DOHH2 (cell line): ENCODE results near the gene CNTNAP5.

Experiments used
- H3F3A ChIP-seq: fragments of 200-600 bp; sonication (generic), shearing (Covaris generic); 2 replicates; pipeline ENCODE4 v1.6.0; 2016; ENCODE audit warnings: antibody characterized with exemption, mild to moderate bottlenecking; ENCODE audit not compliant: control insufficient read depth, insufficient read depth
- H3K27ac ChIP-seq: fragments of 200-600 bp; sonication (generic); 2 replicates; pipeline ENCODE4 v1.5.1; 2014; ENCODE audit warnings: low read depth, mild to moderate bottlenecking, low read length, moderate library complexity
- H3K27me3 ChIP-seq: fragments of 200-600 bp; sonication (generic); 2 replicates; pipeline ENCODE4 v1.6.1; 2014; ENCODE audit warnings: mild to moderate bottlenecking, low read length, mixed read lengths; ENCODE audit not compliant: control insufficient read depth
- H3K36me3 ChIP-seq: fragments of 200-600 bp; sonication (generic); 2 replicates; pipeline ENCODE4 v1.6.1; 2014; ENCODE audit warnings: mild to moderate bottlenecking, low read length, moderate library complexity, mixed read lengths; ENCODE audit not compliant: control insufficient read depth
- H3K4me1 ChIP-seq: fragments of 200-600 bp; sonication (generic); 2 replicates; pipeline ENCODE4 v1.6.1; 2014; ENCODE audit warnings: mild to moderate bottlenecking, low read length, mixed read lengths; ENCODE audit not compliant: control insufficient read depth
- H3K4me2 ChIP-seq: fragments of 200-600 bp; sonication (generic); 2 replicates; pipeline ENCODE4 v1.6.0; 2014; ENCODE audit warnings: mild to moderate bottlenecking, low read length, moderate library complexity
- H3K4me3 ChIP-seq: fragments of 200-600 bp; sonication (generic); 2 replicates; pipeline ENCODE4 v1.5.1; 2014; ENCODE audit warnings: mild to moderate bottlenecking, low read length, mixed read lengths
- H3K79me2 ChIP-seq: fragments of 200-600 bp; sonication (generic); 2 replicates; pipeline ENCODE4 v1.6.1; 2014; ENCODE audit warnings: mild to moderate bottlenecking, low read length, mixed read lengths; ENCODE audit not compliant: control insufficient read depth
- H3K9me2 ChIP-seq: fragments of 200-600 bp; sonication (generic); replicated peaks from 2 replicates; pipeline ENCODE4 v1.6.1; 2014; ENCODE audit warnings: mild to moderate bottlenecking, low read length, mixed read lengths; ENCODE audit not compliant: control insufficient read depth
- H3K9me3 ChIP-seq: fragments of 200-600 bp; sonication (generic); 2 replicates; pipeline ENCODE4 v1.6.1; 2014; ENCODE audit warnings: antibody characterized with exemption, low read length, mixed read lengths; ENCODE audit not compliant: control insufficient read depth, insufficient read depth
- H4K20me1 ChIP-seq: fragments of 200-600 bp; sonication (generic); 2 replicates; pipeline ENCODE4 v1.6.0; 2014; ENCODE audit warnings: low read depth, mild to moderate bottlenecking, antibody characterized with exemption, low read length, moderate library complexity; ENCODE audit not compliant: control insufficient read depth, insufficient read depth
- CTCF ChIP-seq: fragments of 200-600 bp; sonication (generic); IDR thresholded peaks from one replicate; pipeline ENCODE4 v1.5.1; 2014; ENCODE audit warnings: antibody characterized with exemption, mild to moderate bottlenecking, low read depth, low read length; ENCODE audit not compliant: poor library complexity, severe bottlenecking
- EZH2phosphoT487 ChIP-seq: fragments of 200-600 bp; sonication (generic); IDR thresholded peaks from 2 replicates; pipeline ENCODE4 v1.6.1; 2017; ENCODE audit warnings: borderline replicate concordance, mild to moderate bottlenecking, antibody characterized with exemption, low read length, moderate library complexity, mixed read lengths

Gene CNTNAP5

DNA sequence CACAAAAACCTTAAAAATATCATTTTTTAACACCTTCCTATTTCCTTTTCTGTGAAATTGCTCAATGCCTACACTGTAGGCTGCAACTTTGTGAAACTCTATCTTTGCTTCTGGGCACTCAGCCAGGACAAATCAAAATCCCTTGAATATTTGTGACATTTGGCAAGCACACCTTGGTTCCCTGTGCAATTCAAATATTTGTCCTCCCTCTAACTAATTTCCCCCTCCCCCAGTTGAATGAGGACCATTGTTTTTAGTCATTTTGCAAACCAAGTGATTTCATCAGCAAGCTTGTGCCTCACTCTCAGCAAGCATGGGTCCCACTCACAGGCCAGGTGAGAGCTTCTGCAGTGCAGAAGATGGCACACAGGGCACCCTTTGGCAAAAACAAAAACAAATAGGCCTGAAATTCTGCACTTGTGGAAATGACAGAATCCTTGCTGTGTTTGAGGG is 541.5 kb downstream of the CNTNAP5 start:
- Histone ChIP-seq H3K9me3 (no peaks in the 10 kb centered on the region; the same call in 1 of the 2 replicates), H3K9me2 (no peaks in the 10 kb centered on the region), H3K27ac (no peak overlapping the region), H3K79me2 (no peaks in the 10 kb centered on the region), H3K36me3 (no peaks in the 10 kb centered on the region), H4K20me1 (no peaks in the 10 kb centered on the region), H3K4me1 (no peaks in the 10 kb centered on the region), H3F3A (no peaks in the 10 kb centered on the region), H3K27me3 (no peaks in the 10 kb centered on the region), H3K4me3 (no peak overlapping the region), H3K4me2 (no peak overlapping the region)
- no peak for TF ChIP-seq CTCF
- TF ChIP-seq EZH2phosphoT487: no peak

- TF ChIP-seq EZH2phosphoT487 (no peak), CTCF (no peak)
Measured at GRCh38 chr2:124570872-124571271, 545.8 kb downstream of the CNTNAP5 start.

GRCh38 chr2:124571836-124572235 is 546.7 kb downstream of the CNTNAP5 start:
- no peak overlapping the region for H3K4me3 ChIP-seq
- no peaks in the 10 kb centered on the region for H3K36me3 ChIP-seq
- TF ChIP-seq EZH2phosphoT487: no peak
- no peak for TF ChIP-seq CTCF

More at GRCh38 chr2:124570872-124571271, 545.8 kb downstream of the CNTNAP5 start:
- Histone ChIP-seq H3K4me2 (no peak overlapping the region), H3K4me1 (no peaks in the 10 kb centered on the region), H3K36me3 (no peaks in the 10 kb centered on the region), H3K79me2 (no peaks in the 10 kb centered on the region), H3K9me2 (no peaks in the 10 kb centered on the region), H3F3A (no peaks in the 10 kb centered on the region), H3K27me3 (no peaks in the 10 kb centered on the region), H4K20me1 (no peaks in the 10 kb centered on the region), H3K9me3 (no peaks in the 10 kb centered on the region), H3K27ac (no peak overlapping the region), H3K4me3 (no peak overlapping the region)

More at GRCh38 chr2:124571836-124572235, 546.7 kb downstream of the CNTNAP5 start:
- H3K27me3 ChIP-seq: no peaks in the 10 kb centered on the region
- no peak overlapping the region for H3K4me2 ChIP-seq
- H3K9me2 ChIP-seq: no peaks in the 10 kb centered on the region
- no peaks in the 10 kb centered on the region for H3F3A ChIP-seq
- no peaks in the 10 kb centered on the region for H3K9me3 ChIP-seq
- H3K27ac ChIP-seq: no peak overlapping the region
- H3K79me2 ChIP-seq: no peaks in the 10 kb centered on the region
- no peaks in the 10 kb centered on the region for H4K20me1 ChIP-seq
- no peaks in the 10 kb centered on the region for H3K4me1 ChIP-seq
